Hepatocyte (in vitro differentiated cells): ENCODE data around the gene BRCA1. TPM values are rescaled to one million over a fixed set of nuclear protein-coding genes. Genes with fewer than 3 reads are reported as not detected.
"Not testable (repeated sequence)": the region's sequence is repeated elsewhere in the genome, so short reads cannot be mapped to it uniquely, and the experiment has no call there.

Source experiments
- DNase-seq: peaks from one replicate; pipeline ENCODE4 v3.0.0-alpha.2; 2016; ENCODE audit warnings: low spot score
- H2AFZ ChIP-seq: fragments of 200-600 bp; sonication (generic); 2 replicates; pipeline ENCODE4 v1.6.0; 2016; ENCODE audit warnings: antibody characterized with exemption, mild to moderate bottlenecking
- H3K27ac ChIP-seq: fragments of 200-600 bp; sonication (generic); 2 replicates; pipeline ENCODE4 v1.5.1; 2016; ENCODE audit warnings: mild to moderate bottlenecking
- H3K27me3 ChIP-seq: fragments of 200-600 bp; sonication (generic); 2 replicates; pipeline ENCODE4 v1.6.1; 2016
- H3K36me3 ChIP-seq: fragments of 200-600 bp; sonication (generic); replicated peaks from 2 replicates; pipeline ENCODE4 v1.5.1; 2016; ENCODE audit warnings: low read depth; ENCODE audit not compliant: insufficient read depth
- H3K4me1 ChIP-seq: fragments of 200-600 bp; sonication (generic); 2 replicates; pipeline ENCODE4 v1.5.1; 2016; ENCODE audit warnings: mild to moderate bottlenecking, moderate library complexity; ENCODE audit not compliant: insufficient read depth
- H3K4me2 ChIP-seq: fragments of 200-600 bp; sonication (generic); 2 replicates; pipeline ENCODE4 v1.6.0; 2016
- H3K4me3 ChIP-seq: fragments of 200-600 bp; sonication (generic); 2 replicates; pipeline ENCODE4 v1.5.1; 2016; ENCODE audit warnings: mild to moderate bottlenecking
- H3K79me2 ChIP-seq: fragments of 200-600 bp; sonication (generic); 2 replicates; pipeline ENCODE4 v1.6.0; 2017; ENCODE audit warnings: mild to moderate bottlenecking
- H3K9me2 ChIP-seq: fragments of 200-600 bp; sonication (generic); replicated peaks from 2 replicates; pipeline ENCODE4 v1.6.0; 2017; ENCODE audit warnings: mild to moderate bottlenecking; ENCODE audit not compliant: insufficient read depth
- H3K9me3 ChIP-seq: fragments of 200-600 bp; sonication (generic); 2 replicates; pipeline ENCODE4 v1.5.1; 2016; ENCODE audit warnings: low read depth, mild to moderate bottlenecking
- H4K20me1 ChIP-seq: fragments of 200-600 bp; sonication (generic); 2 replicates; pipeline ENCODE4 v1.6.0; 2016; ENCODE audit warnings: mild to moderate bottlenecking; ENCODE audit not compliant: insufficient read depth, poor library complexity, severe bottlenecking
- CTCF ChIP-seq: fragments of 200-600 bp; sonication (generic); IDR thresholded peaks from 2 replicates; pipeline ENCODE4 v1.5.1; 2016; ENCODE audit warnings: antibody characterized with exemption, mild to moderate bottlenecking; ENCODE audit not compliant: poor library complexity
- EZH2 ChIP-seq: fragments of 200-600 bp; sonication (generic); IDR thresholded peaks from 2 replicates; pipeline ENCODE4 v1.6.1; 2016; ENCODE audit warnings: antibody characterized with exemption, mild to moderate bottlenecking, borderline replicate concordance
- EZH2phosphoT487 ChIP-seq: fragments of 200-600 bp; sonication (generic); IDR thresholded peaks from one replicate; pipeline ENCODE4 v1.6.1; 2018; ENCODE audit warnings: antibody characterized with exemption, mild to moderate bottlenecking, low read depth, moderate library complexity; ENCODE audit not compliant: unreplicated experiment, severe bottlenecking
- WGBS: methylation state at CpG from one replicate; pipeline ENCODE4 v1.1.6; 2016; ENCODE audit warnings: low lambda C conversion rate; ENCODE audit errors: missing lambda C conversion rate; 5-methylcytosine and 5-hydroxymethylcytosine counted together
- polyA plus RNA-seq: library from polyadenylated mRNA; unstranded; fragments of >200 nt; fragmentation: Nextera tagmentation; extraction: Ambion mirVana; gene quantifications from 2 replicates; pipeline ENCODE4 v1.2.1, GENCODE V29; 2016
- total RNA-seq: library from RNA; depleted of rRNA; stranded (reverse); fragments of >200 nt; gene quantifications from 2 replicates; pipeline ENCODE4 v1.2.3, GENCODE V29; 2014

Gene BRCA1
- total and polyA plus RNA-seq, 2 experiments from 2014 or later: 7.0 to 8.0 TPM

- 81% methylated on average over 5 of the region's 5 CpGs for WGBS
- Histone ChIP-seq H3K27ac (peak overlapping the region; percentile 85), H2AFZ (no peak overlapping the region), H4K20me1 (no peaks in the 10 kb centered on the region), H3K9me3 (no peaks in the 10 kb centered on the region), H3K36me3 (no peaks in the 10 kb centered on the region), H3K4me1 (peaks cover 24% of the 10 kb centered on the region), H3K9me2 (no peaks in the 10 kb centered on the region), H3K4me2 (peak overlapping the region; percentile 23), H3K4me3 (no peak overlapping the region), H3K27me3 (no peaks in the 10 kb centered on the region), H3K79me2 (peaks cover 17% of the 10 kb centered on the region)
- TF ChIP-seq CTCF (no peak), EZH2 (no peak), EZH2phosphoT487 (no peak)
- peak; percentile 80 for DNase-seq
Measured at GRCh38 chr17:43010667-43011308, 114.4 kb downstream of the BRCA1 start.

- H3K4me1 ChIP-seq: peaks cover 21% of the 10 kb centered on the region
- peak within 1 kb of the TSS; percentile 37 for H2AFZ ChIP-seq
- H3K9me3 ChIP-seq: no peaks in the 10 kb centered on the region
- peak; percentile 87 for DNase-seq
- H3K27me3 ChIP-seq: no peaks in the 10 kb centered on the region
- H4K20me1 ChIP-seq: no peaks in the 10 kb centered on the region
- no peaks in the 10 kb centered on the region for H3K36me3 ChIP-seq
- H3K4me2 ChIP-seq: peak within 1 kb of the TSS; percentile 80
- H3K9me2 ChIP-seq: no peaks in the 10 kb centered on the region
- TF ChIP-seq EZH2phosphoT487: no peak
- peak; percentile 44 for TF ChIP-seq CTCF
- peaks cover 21% of the 10 kb centered on the region for H3K79me2 ChIP-seq
- WGBS: 53% methylated on average over 18 of the region's 18 CpGs
- peak within 1 kb of the TSS; percentile 95 for H3K27ac ChIP-seq
- H3K4me3 ChIP-seq: peak within 1 kb of the TSS; percentile 41
Measured at GRCh38 chr17:43006639-43007551, 118.3 kb downstream of the BRCA1 start, which contains the start of gene IFI35. IFI35 (plus strand) TSS chr17:43006784; CDS start chr17:43006948, 164 bp downstream.

- peaks cover 47% of the 10 kb centered on the region for H3K79me2 ChIP-seq
- no peak overlapping the region for H3K27ac ChIP-seq
Measured at GRCh38 chr17:43003542-43004172, 121.5 kb downstream of the BRCA1 start.

GRCh38 chr17:43000894-43001293 is 124.3 kb downstream of the BRCA1 start:
- H3K36me3 ChIP-seq, H3K27ac ChIP-seq, H3K9me3 ChIP-seq, H3K9me2 ChIP-seq, H3K4me2 ChIP-seq, H3K4me3 ChIP-seq, H2AFZ ChIP-seq, DNase-seq, H3K27me3 ChIP-seq: not testable (repeated sequence)
- Histone ChIP-seq H3K4me1 (peaks cover 12% of the 10 kb centered on the region), H4K20me1 (peaks cover 12% of the 10 kb centered on the region), H3K79me2 (peaks cover 36% of the 10 kb centered on the region)
- WGBS: 98% methylated on average over 13 of the region's 13 CpGs

More at GRCh38 chr17:43003542-43004172, 121.5 kb downstream of the BRCA1 start:
- peaks cover 12% of the 10 kb centered on the region for H4K20me1 ChIP-seq
- no peaks in the 10 kb centered on the region for H3K9me3 ChIP-seq
- DNase-seq: no peak
- peaks cover 12% of the 10 kb centered on the region for H3K4me1 ChIP-seq
- H3K9me2 ChIP-seq: no peaks in the 10 kb centered on the region
- H3K36me3 ChIP-seq: no peaks in the 10 kb centered on the region
- WGBS: 93% methylated on average over 5 of the region's 5 CpGs
- H3K4me3 ChIP-seq: no peak overlapping the region
- H3K27me3 ChIP-seq: no peaks in the 10 kb centered on the region
- no peak overlapping the region for H2AFZ ChIP-seq
- H3K4me2 ChIP-seq: no peak overlapping the region
- TF ChIP-seq CTCF: no peak
